NCI-H2029 (cell line): ENCODE results near the gene CDON.
A peak's percentile ranks its signal among the peaks of the same experiment; 100 is the strongest.

Experiments
- DNase-seq: peaks from one replicate; lab custom pipeline; 2025; lab: John Stamatoyannopoulos, UW

The CDON gene

GRCh38 chr11:126062679-126063506, at the start of gene CDON:
Gene CDON (minus strand): TSS chr11:126062866. CDS start chr11:126023476, 39,390 bp downstream.
- peak; percentile 95 for DNase-seq

- peak; percentile 64 for DNase-seq
Observed at GRCh38 chr11:126111458-126112116, 48.9 kb upstream of the CDON start.

GRCh38 chr11:126109941-126110731, 47.5 kb upstream of the CDON start:
- no peak for DNase-seq

- no peak for DNase-seq
Observed at GRCh38 chr11:126106594-126107328, 44.1 kb upstream of the CDON start.

GRCh38 chr11:126105748-126106080, 43.0 kb upstream of the CDON start:
- DNase-seq: no peak

- no peak for DNase-seq
Observed at GRCh38 chr11:126105022-126105747, 42.5 kb upstream of the CDON start.

GRCh38 chr11:126104420-126104819, 41.8 kb upstream of the CDON start:
- DNase-seq: peak; percentile 24

GRCh38 chr11:126103150-126103549, 40.5 kb upstream of the CDON start:
- DNase-seq: no peak

- peak; percentile 72 for DNase-seq
Observed at GRCh38 chr11:126102436-126102981, 39.8 kb upstream of the CDON start.

- DNase-seq: no peak
Observed at GRCh38 chr11:126101930-126102283, 39.2 kb upstream of the CDON start.

GRCh38 chr11:126101251-126101929, 38.7 kb upstream of the CDON start:
- no peak for DNase-seq

- DNase-seq: no peak
Observed at GRCh38 chr11:126100716-126101115, 38.0 kb upstream of the CDON start.

GRCh38 chr11:126098204-126098769, 35.6 kb upstream of the CDON start:
- DNase-seq: no peak

GRCh38 chr11:126095745-126096144, 33.1 kb upstream of the CDON start:
- DNase-seq: no peak

- DNase-seq: peak; percentile 98
Observed at GRCh38 chr11:126090452-126090851, 27.8 kb upstream of the CDON start.

GRCh38 chr11:126088999-126089398, 26.3 kb upstream of the CDON start:
- no peak for DNase-seq

- DNase-seq: no peak
Observed at GRCh38 chr11:126086248-126086647, 23.6 kb upstream of the CDON start.

GRCh38 chr11:126084608-126084912, 21.9 kb upstream of the CDON start:
- no peak for DNase-seq

- DNase-seq: peak; percentile 81
Observed at GRCh38 chr11:126083829-126084607, 21.4 kb upstream of the CDON start.
